ENCODE data around the gene SPATA1. TPM values are rescaled to one million over a fixed set of nuclear protein-coding genes. Genes with fewer than 3 reads are reported as not detected.

SPATA1 gene, protein sequence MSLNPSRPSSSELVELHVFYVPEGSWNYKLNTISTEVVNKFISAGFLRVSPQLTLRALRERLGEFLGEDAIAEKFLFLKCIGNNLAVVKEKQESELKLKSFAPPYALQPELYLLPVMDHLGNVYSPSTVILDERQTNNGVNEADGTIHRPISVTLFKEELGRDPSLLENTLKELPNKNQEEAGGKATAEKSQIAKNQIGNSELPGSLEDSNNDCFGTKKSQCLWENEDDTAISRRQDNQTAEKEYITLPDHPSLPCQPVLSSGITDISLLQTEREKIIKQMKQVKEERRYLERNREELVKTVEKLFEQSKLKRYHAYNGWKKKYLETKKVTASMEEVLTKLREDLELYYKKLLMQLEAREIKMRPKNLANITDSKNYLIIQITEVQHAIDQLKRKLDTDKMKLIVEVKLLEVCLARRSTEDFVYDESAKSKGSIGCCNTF
- polyA plus RNA-seq: 0.21 to 0.45 TPM (median 0.25 TPM) in 3 replicates
- polyA plus RNA-seq (2011; ENCODE audit: low read depth): not detected
- polyA plus RNA-seq (2011; cell fraction: cytosol; rRNA removed): 0.12 TPM in 1 of 2 replicates, not detected in the other
- polyA plus RNA-seq (2011; cell fraction: nucleus; rRNA removed): 0.74 and 0.80 TPM in 2 replicates
- 0.49 and 1.0 TPM in 2 replicates for polyA plus RNA-seq (2012; ENCODE audit: low replicate concordance)
- not detected in 3 replicates for polyA minus RNA-seq
- polyA minus RNA-seq (2011; cell fraction: cytosol; rRNA and poly(A)+ RNA removed): not detected
- polyA minus RNA-seq (2011; cell fraction: nucleus; rRNA and poly(A)+ RNA removed): not detected in 2 replicates

DNA sequence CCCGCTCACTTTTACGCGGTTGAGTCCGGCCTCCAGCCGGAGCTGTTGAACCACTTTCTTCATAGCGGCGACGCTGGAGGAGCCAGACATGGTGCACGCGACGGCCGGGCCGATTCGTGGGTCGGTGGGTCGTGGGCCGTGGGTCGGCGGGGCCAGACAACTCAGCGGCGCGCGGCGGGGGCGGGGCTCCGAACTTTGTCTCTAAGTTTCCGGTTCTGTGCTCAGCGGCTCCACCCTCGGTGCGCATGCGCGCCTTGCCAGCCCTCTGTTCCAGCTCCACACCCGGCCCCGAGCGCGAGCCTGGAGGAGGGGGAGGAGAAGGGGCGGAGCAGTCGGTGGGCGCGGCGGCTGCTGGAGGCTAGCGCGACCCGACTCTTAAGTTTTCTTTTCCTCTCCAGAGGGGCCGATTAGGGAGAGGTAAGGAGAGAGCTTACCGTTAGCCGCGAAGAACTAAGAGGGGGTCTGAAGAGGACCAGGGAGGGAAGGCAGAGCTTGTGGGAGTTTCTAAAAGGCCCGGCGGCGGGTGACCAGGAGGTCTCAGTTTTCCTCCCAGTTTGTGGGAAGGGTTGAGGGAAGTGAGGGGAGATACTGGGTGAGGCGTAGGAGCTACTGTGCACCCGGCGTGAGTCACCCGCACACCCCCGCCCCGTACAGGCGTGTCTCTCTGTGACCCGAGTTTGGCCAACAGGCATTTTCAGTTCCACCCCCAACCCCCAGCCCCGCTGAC lies at the start of gene SPATA1, which contains the start of gene GNG5:
TSS of gene SPATA1 (plus strand) at position 385 of the 727 bp plus-strand sequence. CDS start 9,974 bp downstream, outside the sequence.
TSS of gene GNG5 (minus strand) at position 580 of the 727 bp plus-strand sequence. CDS start at position 90, 490 bp downstream.
- Histone ChIP-seq H3K4me2 (ENCODE audit: control insufficient read depth, extremely low read depth, insufficient read depth, low read depth, low read length) (peak within 1 kb of the TSS; percentile 98), H3K9me3 (ENCODE audit: control insufficient read depth, low read depth, low read length) (no peaks in the 10 kb centered on the region), H3K36me3 (ENCODE audit: control insufficient read depth in 2 of 2, extremely low read depth in 1 of 2, insufficient read depth in 2 of 2, low read length in 2 of 2) (peaks cover 0 to 3% of the 10 kb centered on the region in 2 experiments), H4K20me1 (ENCODE audit: control insufficient read depth, extremely low read depth, insufficient read depth, low read length) (peaks cover 2% of the 10 kb centered on the region), H3K4me3 (ENCODE audit: control insufficient read depth in 2 of 3, extremely low read depth in 1 of 3, insufficient read depth in 2 of 3, low read depth in 1 of 3, low read length in 3 of 3) (peak within 1 kb of the TSS; percentile 65 to 100 (median 99)), H3K27ac (ENCODE audit: control insufficient read depth, insufficient read depth, low read length) (peak within 1 kb of the TSS; percentile 97), H3K9ac (ENCODE audit: control insufficient read depth, extremely low read depth, insufficient read depth, low read length) (peak within 1 kb of the TSS; percentile 98), H3K9me1 (ENCODE audit: control insufficient read depth, extremely low read depth, insufficient read depth, low read length) (no peaks in the 10 kb centered on the region), H3K79me2 (ENCODE audit: control insufficient read depth, insufficient read depth, low read length) (peaks cover 45% of the 10 kb centered on the region), H3K4me1 (ENCODE audit: control insufficient read depth, extremely low read depth, insufficient read depth, low read length) (peaks cover 15% of the 10 kb centered on the region), H3K27me3 (ENCODE audit: control insufficient read depth, extremely low read depth, insufficient read depth, low read length) (no peaks in the 10 kb centered on the region), H2AFZ (ENCODE audit: control insufficient read depth, low read length) (peak within 1 kb of the TSS; percentile 89)
- dilution Hi-C loops (cut with MboI; ENCODE audit: extremely low pct_ligation_motif_present, low sequenced_read_pairs): no loop called here
- peak; percentile 56 for FAIRE-seq
- DNase-seq (ENCODE audit: low read depth, low spot score): peak; percentile 52
- TF ChIP-seq, protein P1, sequence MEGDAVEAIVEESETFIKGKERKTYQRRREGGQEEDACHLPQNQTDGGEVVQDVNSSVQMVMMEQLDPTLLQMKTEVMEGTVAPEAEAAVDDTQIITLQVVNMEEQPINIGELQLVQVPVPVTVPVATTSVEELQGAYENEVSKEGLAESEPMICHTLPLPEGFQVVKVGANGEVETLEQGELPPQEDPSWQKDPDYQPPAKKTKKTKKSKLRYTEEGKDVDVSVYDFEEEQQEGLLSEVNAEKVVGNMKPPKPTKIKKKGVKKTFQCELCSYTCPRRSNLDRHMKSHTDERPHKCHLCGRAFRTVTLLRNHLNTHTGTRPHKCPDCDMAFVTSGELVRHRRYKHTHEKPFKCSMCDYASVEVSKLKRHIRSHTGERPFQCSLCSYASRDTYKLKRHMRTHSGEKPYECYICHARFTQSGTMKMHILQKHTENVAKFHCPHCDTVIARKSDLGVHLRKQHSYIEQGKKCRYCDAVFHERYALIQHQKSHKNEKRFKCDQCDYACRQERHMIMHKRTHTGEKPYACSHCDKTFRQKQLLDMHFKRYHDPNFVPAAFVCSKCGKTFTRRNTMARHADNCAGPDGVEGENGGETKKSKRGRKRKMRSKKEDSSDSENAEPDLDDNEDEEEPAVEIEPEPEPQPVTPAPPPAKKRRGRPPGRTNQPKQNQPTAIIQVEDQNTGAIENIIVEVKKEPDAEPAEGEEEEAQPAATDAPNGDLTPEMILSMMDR (optimal IDR thresholded peaks at IDR 0.05 in 1 of 3, IDR thresholded peaks at IDR 0.05 in 1 of 3, conservative IDR thresholded peaks at IDR 0.05 in 1 of 3; ENCODE audit: extremely low read depth in 1 of 3, insufficient read depth in 2 of 3, low read length in 3 of 3): no peak
- no peak for TF ChIP-seq EZH2 (IDR thresholded peaks at IDR 0.05; ENCODE audit: low read length)

DNA sequence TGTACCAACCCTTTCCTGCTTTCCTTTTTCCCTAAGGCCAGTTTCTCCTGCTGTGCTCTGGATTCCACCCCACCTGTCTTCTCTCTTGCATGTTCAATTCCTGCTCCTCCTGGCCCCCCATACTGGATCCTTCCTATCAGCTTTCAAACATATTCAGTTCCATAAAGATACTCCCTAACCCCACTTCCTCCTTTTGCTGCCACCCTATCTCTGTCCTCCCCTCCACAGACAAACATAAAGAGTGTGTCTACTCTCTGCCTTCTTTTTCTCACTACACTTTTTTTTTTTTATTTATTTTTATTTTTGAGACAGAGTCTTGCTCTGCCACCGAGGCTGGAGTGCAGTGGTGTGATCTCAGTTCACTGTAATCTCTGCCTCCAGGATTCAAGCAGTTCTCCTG lies 44.1 kb upstream of the SPATA1 start:
- Histone ChIP-seq H3K9ac (ENCODE audit: control insufficient read depth, extremely low read depth, insufficient read depth, low read length) (no peak overlapping the region), H3K9me3 (ENCODE audit: control insufficient read depth, low read depth, low read length) (no peaks in the 10 kb centered on the region), H3K27ac (ENCODE audit: control insufficient read depth, insufficient read depth, low read length) (no peak overlapping the region), H3K79me2 (ENCODE audit: control insufficient read depth, insufficient read depth, low read length) (no peaks in the 10 kb centered on the region), H3K4me1 (ENCODE audit: control insufficient read depth, extremely low read depth, insufficient read depth, low read length) (no peaks in the 10 kb centered on the region), H3K9me1 (ENCODE audit: control insufficient read depth, extremely low read depth, insufficient read depth, low read length) (no peaks in the 10 kb centered on the region), H3K4me2 (ENCODE audit: control insufficient read depth, extremely low read depth, insufficient read depth, low read depth, low read length) (no peak overlapping the region), H2AFZ (ENCODE audit: control insufficient read depth, low read length) (no peak overlapping the region), H3K27me3 (ENCODE audit: control insufficient read depth, extremely low read depth, insufficient read depth, low read length) (peaks cover 4% of the 10 kb centered on the region), H3K4me3 (ENCODE audit: control insufficient read depth in 2 of 3, extremely low read depth in 1 of 3, insufficient read depth in 2 of 3, low read depth in 1 of 3, low read length in 3 of 3) (no peak overlapping the region), H4K20me1 (ENCODE audit: control insufficient read depth, extremely low read depth, insufficient read depth, low read length) (no peaks in the 10 kb centered on the region), H3K36me3 (ENCODE audit: control insufficient read depth in 2 of 2, extremely low read depth in 1 of 2, insufficient read depth in 2 of 2, low read length in 2 of 2) (no peaks in the 10 kb centered on the region)
- DNase-seq (ENCODE audit: low read depth, low spot score): no peak
- TF ChIP-seq EZH2 (IDR thresholded peaks at IDR 0.05; ENCODE audit: low read length): no peak
- FAIRE-seq: no peak
- dilution Hi-C loops (cut with MboI; ENCODE audit: extremely low pct_ligation_motif_present, low sequenced_read_pairs): no loop called here

Measured in keratinocyte (primary cell).